ENCODE measurements around the gene SLC7A6OS. TPM values are rescaled to one million over a fixed set of nuclear protein-coding genes. Genes with fewer than 3 reads are reported as not detected.
A peak's percentile ranks its signal among the peaks of the same experiment; 100 is the strongest.

The SLC7A6OS gene
- total RNA-seq, 2 experiments from 2014 or later: 28.6 to 33.4 TPM

DNA sequence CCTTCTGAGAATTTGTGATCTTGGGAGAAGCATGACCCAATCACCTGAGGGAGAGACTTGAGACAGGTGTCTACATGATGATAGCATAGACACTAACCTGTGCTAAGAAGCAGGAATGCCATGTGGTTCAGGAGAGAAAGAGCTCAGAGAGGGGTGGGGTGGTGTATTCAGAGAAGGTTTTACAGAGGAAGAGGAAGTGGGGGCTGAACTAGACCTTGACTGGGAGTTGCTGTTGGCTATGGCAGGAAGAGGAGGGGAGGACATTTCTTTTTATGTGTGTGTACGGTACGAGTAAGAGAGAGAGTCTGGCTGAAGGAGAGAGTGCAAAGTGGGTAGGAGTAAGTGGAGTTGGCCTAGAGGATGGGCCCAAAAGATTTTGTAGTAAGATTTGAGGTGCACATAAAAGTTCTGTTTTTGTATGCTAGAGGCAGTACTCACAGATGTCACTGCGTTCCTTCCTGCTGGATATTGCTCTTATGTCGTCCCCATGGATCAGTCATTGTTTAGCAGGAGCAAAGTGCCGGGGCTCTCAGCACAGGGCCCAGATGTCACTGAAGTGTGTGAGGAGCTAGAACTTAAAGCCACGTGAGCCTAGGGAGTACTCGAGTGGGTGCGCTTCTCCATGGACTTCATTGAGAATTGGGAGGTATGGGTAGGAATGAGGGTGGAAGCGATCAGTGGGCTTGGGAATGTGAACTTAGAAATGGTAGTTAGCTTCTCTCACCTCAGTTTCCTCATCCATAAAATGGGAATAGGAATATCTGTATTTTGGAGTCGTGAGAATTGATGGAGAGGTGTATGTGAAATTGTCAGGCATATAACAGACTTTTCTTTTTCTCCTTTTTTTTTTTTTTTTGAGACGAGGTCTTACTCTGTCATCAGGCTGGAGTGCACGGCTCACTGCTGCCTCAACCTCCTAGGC, 24.3 kb downstream of the SLC7A6OS start:
- ChIA-PET POLR2A (interaction anchor here (0.6 to 2.6 kb wide), 17 partner anchors 8 to 638 kb away, joined by 3 to 19 read pairs (median 5); partner anchors contain the start of genes PRMT7, SLC7A6 and SLC7A6OS), CTCF (ENCODE audit: unreplicated experiment) (interaction anchor here (0.6 to 2.1 kb wide), 4 partner anchors 8 to 29 kb away, joined by 3 to 15 read pairs (median 5); partner anchors contain the start of gene SLC7A6)
- H2AFZ ChIP-seq (ENCODE audit: low read length): no peak overlapping the region
- H3K4me1 ChIP-seq (ENCODE audit: insufficient read depth, low read length, poor library complexity, severe bottlenecking): peaks cover 96% of the 10 kb centered on the region
- peak overlapping the region; percentile 97 for H3K27ac ChIP-seq (ENCODE audit: low read depth, low read length, poor library complexity, severe bottlenecking)
- peaks cover 68% of the 10 kb centered on the region for H3K36me3 ChIP-seq (ENCODE audit: insufficient read depth, low read length)
- peak; percentile 76 for DNase-seq (ENCODE audit: low spot score)
- no peaks in the 10 kb centered on the region for H4K20me1 ChIP-seq (ENCODE audit: insufficient read depth, low read length)
- intact Hi-C loops (cut with micrococcal nuclease; ENCODE audit: unreplicated experiment): no loop called here
- no peaks in the 10 kb centered on the region for H3K9me3 ChIP-seq (ENCODE audit: low read length)
- no peaks in the 10 kb centered on the region for H3K9me2 ChIP-seq (ENCODE audit: insufficient read depth, low read length)
- H3K4me3 ChIP-seq (ENCODE audit: low read depth, low read length, poor library complexity, severe bottlenecking): peak overlapping the region; percentile 56
- TF ChIP-seq, protein P1, sequence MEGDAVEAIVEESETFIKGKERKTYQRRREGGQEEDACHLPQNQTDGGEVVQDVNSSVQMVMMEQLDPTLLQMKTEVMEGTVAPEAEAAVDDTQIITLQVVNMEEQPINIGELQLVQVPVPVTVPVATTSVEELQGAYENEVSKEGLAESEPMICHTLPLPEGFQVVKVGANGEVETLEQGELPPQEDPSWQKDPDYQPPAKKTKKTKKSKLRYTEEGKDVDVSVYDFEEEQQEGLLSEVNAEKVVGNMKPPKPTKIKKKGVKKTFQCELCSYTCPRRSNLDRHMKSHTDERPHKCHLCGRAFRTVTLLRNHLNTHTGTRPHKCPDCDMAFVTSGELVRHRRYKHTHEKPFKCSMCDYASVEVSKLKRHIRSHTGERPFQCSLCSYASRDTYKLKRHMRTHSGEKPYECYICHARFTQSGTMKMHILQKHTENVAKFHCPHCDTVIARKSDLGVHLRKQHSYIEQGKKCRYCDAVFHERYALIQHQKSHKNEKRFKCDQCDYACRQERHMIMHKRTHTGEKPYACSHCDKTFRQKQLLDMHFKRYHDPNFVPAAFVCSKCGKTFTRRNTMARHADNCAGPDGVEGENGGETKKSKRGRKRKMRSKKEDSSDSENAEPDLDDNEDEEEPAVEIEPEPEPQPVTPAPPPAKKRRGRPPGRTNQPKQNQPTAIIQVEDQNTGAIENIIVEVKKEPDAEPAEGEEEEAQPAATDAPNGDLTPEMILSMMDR (conservative IDR thresholded peaks at IDR 0.05; ENCODE audit: low read length): no peak
- TF ChIP-seq EZH2phosphoT487 (IDR thresholded peaks at IDR 0.05; ENCODE audit: borderline replicate concordance, low read depth, low read length): no peak
- no TSS peak for BruUV-seq (replicated peaks)
- H3K79me2 ChIP-seq (ENCODE audit: insufficient read depth, low read depth, low read length): peaks cover 36% of the 10 kb centered on the region
- H3K4me2 ChIP-seq (ENCODE audit: low read length): peak overlapping the region; percentile 83

DNA sequence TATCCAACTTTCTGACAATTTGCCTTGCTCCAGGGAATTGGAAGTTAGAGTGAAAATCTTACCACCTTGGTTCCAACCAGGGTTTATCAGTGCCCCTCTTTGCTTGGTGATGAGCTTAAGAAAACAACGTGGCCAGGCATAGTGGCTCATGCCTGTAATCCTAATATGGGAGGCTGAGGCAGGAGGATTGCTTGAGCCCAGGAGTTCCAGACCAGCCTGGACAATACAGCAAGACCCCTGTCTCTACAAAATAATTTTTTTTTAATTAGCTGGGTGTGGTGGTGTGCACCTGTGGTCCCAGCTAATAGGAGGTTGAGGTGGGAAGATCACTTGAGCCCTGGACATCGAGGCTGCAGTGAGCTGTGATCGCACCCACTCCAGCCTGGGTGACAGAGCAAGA, 25.1 kb downstream of the SLC7A6OS start:
- no TSS peak for BruUV-seq (replicated peaks)
- Histone ChIP-seq H3K4me2 (ENCODE audit: low read length) (peak overlapping the region; percentile 83), H3K9me2 (ENCODE audit: insufficient read depth, low read length) (no peaks in the 10 kb centered on the region), H2AFZ (ENCODE audit: low read length) (no peak overlapping the region), H4K20me1 (ENCODE audit: insufficient read depth, low read length) (no peaks in the 10 kb centered on the region), H3K36me3 (ENCODE audit: insufficient read depth, low read length) (peaks cover 66% of the 10 kb centered on the region), H3K4me3 (ENCODE audit: low read depth, low read length, poor library complexity, severe bottlenecking) (peak overlapping the region; percentile 56), H3K79me2 (ENCODE audit: insufficient read depth, low read depth, low read length) (peaks cover 43% of the 10 kb centered on the region), H3K9me3 (ENCODE audit: low read length) (no peaks in the 10 kb centered on the region), H3K4me1 (ENCODE audit: insufficient read depth, low read length, poor library complexity, severe bottlenecking) (peaks cover 97% of the 10 kb centered on the region), H3K27ac (ENCODE audit: low read depth, low read length, poor library complexity, severe bottlenecking) (peak overlapping the region; percentile 97)
- ChIA-PET CTCF (ENCODE audit: unreplicated experiment) (interaction anchor here (0.6 to 2.1 kb wide), 7 partner anchors 9 to 28 kb away, joined by 3 to 15 read pairs (median 4); partner anchors contain the start of gene SLC7A6), POLR2A (interaction anchor here (0.6 to 2.6 kb wide), 15 partner anchors 9 to 638 kb away, joined by 3 to 19 read pairs (median 5); partner anchors contain the start of genes PRMT7, SLC7A6 and SLC7A6OS)
- DNase-seq (ENCODE audit: low spot score): no peak
- intact Hi-C loops (cut with micrococcal nuclease; ENCODE audit: unreplicated experiment): loop anchor here (1.0 kb wide), 2 partner anchors 21 to 25 kb away; partner anchors contain the start of genes SLC7A6 and SLC7A6OS
- TF ChIP-seq EZH2phosphoT487 (IDR thresholded peaks at IDR 0.05; ENCODE audit: borderline replicate concordance, low read depth, low read length): no peak
- TF ChIP-seq, protein P1 (conservative IDR thresholded peaks at IDR 0.05; ENCODE audit: low read length): no peak

Data from OCI-LY7 (cell line).